ENCODE results near the gene PODXL.
A peak's percentile ranks its signal among the peaks of the same experiment; 100 is the strongest.
"Not testable (repeated sequence)": the region's sequence is repeated elsewhere in the genome, so short reads cannot be mapped to it uniquely, and the experiment has no call there.

Gene PODXL

GRCh38 chr7:131537571-131537978 lies 18.9 kb downstream of the PODXL start:
- DNase-seq (ENCODE audit: low spot score), result no peak

DNA sequence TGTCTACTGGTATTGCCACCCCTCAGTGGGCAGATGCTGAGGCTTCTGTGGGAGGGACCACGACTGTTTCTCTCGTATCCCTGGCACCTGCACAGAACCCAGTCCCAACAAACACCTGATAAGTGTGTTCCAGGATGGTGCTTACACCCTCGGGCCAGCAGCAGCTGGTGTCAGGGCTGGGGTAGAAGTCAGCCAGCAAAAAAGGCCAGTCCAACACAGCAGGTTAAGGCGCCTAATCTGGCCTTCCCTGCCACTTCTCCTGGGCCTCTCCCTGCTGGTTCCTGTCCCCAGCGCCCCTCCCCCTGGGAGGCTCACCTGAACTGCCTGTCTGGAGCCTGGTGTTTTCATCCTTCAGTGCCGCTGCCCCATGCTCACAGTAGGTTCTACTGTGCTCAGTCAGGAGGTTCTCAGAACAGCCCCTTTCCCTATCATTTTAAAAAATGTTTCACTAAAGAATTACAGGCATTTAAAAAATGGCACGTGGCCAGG lies 20.0 kb downstream of the PODXL start:
- DNase-seq (ENCODE audit: low spot score), result no peak

DNA sequence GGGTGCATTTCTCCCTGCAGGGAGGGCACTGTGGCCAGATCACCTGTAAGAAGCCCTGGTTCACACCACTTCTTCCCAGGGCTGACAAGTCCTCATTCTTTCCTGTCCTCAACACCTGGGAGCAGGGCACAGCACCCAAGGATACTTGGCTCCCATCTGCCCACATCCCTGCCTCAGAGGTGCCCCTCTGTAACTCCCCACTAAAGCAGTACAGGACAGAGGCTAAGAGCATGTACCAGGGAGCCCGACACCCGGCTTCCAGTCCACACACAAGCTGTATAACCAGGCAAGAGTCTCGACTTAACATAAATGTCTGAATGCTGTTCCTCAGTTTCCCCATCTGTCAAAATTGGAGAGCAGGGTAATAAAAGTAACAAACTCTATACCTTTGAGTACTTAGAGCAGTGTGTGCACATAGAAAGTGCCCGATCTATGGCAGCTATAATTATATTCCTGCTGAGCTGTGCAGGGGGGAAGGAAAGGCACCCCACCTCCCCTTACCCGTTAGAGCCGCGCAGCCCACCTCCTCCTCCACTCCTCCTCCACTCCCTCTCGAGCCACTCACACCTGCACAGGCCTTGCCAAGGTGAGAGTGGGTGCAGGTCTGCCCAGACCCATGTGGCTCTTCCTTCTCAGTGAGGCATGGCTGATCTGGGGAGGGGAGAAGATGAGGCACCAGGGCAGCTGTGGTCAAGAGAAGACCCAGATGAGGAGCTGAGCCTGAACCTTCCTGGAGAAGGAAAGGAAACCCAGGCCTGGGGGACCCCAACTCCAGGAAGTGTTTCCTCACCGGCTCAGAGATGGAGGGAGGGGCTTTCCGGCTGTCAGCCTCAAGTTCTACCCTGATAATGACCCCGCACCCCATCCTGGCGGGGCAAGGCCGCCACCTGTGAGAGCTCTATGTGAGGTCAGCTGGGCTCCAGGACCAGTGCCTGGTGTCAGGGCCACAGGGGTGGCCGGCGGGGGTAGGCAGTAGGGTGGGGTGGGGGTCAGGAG lies 22.6 kb downstream of the PODXL start:
- DNase-seq (ENCODE audit: low spot score), result no peak

DNA sequence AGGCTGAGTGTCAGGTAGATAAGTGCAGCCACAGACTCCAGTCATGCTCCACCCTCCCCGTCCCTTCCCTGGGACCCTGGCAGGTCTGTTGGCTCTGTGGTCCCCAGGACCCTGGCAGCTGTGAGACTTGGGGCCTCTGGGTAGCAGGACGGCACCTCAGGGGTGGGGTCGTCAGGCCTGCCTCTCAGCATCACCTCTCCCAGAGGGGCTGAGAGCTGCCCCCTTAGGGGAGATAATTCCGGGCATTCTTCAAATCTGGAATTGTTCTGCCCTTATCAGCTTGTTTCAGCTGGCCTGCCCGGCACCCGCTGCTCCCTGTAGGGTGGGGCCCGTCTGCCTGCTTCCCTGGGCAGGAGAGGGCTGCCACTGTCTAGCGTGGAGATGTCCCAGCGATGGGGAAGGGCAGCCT lies 23.3 kb downstream of the PODXL start:
- DNase-seq (ENCODE audit: low spot score), result no peak

DNA sequence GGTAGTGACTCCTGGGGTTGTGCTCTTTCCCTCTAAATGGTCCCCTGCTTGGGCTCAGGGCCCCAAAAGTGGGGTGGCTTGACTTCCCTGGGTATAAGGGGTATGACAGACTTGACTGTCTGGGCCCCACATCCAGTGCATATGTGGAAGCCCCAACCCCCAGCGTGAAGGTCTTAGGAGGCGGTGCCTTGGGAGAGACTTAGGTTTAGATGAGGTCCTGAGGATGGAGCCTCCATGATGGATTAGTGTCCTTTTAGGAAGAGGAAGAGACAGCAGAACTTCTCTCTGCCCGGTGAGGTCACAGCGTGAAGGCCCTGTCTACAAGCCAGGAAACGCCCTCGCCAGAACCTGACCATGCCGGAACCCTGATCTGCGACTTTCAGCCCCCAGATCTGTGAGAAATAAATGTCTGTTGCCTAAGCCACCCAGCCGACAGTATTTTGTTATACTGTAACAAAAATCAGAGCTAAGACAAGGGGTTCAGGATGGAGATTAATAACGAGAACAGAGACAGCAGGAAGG lies 23.8 kb downstream of the PODXL start:
- no peak for DNase-seq (ENCODE audit: low spot score)

DNA sequence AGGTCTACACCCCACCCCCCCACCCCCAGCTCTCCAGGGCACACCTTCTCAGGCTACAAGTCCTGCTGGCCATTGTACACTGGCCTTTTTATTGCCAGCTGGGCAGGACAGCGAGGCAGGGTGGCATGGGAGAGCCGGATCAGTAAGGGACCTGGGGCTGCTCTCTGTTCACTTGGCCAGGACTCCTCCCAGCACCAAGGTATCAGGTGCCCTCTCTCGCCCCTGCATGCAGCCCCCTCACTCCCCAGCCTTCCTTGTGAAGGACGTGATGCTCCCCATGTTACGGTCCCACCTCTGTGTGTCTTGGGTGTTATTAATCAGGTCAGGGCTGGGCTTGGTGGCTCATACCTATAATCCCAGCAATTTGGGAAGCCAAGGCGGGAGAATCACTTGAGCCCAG lies 26.3 kb downstream of the PODXL start:
- DNase-seq (ENCODE audit: low spot score), result no peak

- no peak for DNase-seq (ENCODE audit: low spot score)
Measured at GRCh38 chr7:131529617-131530016, 26.8 kb downstream of the PODXL start.

GRCh38 chr7:131529179-131529578 lies 27.2 kb downstream of the PODXL start:
- DNase-seq (ENCODE audit: low spot score), result no peak

- no peak for DNase-seq (ENCODE audit: low spot score)
Measured at GRCh38 chr7:131527456-131527855, 29.0 kb downstream of the PODXL start.

- no peak for DNase-seq (ENCODE audit: low spot score)
Measured at GRCh38 chr7:131525820-131526219, 30.6 kb downstream of the PODXL start.

DNA sequence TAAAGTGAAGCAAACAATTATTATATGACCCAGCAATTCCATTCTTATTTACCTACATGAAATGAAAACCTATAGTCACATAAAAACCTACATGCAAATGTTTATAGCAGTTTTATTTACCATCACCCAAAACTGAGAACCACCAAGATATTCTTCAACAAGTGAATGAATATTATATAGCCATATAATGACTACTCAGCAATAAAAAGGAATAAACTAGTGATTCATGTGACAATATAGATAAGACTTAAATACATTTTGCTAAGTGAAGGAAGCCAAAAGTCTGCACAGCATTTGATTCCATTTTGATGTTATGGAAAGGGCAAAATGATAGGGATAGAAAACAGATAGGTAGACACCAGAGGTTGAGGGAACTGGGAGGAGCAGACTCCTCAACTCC lies 31.7 kb downstream of the PODXL start:
- DNase-seq (ENCODE audit: low spot score), result no peak

- no peak for DNase-seq (ENCODE audit: low spot score)
Measured at GRCh38 chr7:131524115-131524514, 32.3 kb downstream of the PODXL start.

GRCh38 chr7:131522325-131522930 lies 34.0 kb downstream of the PODXL start:
- no peak for DNase-seq (ENCODE audit: low spot score)

DNA sequence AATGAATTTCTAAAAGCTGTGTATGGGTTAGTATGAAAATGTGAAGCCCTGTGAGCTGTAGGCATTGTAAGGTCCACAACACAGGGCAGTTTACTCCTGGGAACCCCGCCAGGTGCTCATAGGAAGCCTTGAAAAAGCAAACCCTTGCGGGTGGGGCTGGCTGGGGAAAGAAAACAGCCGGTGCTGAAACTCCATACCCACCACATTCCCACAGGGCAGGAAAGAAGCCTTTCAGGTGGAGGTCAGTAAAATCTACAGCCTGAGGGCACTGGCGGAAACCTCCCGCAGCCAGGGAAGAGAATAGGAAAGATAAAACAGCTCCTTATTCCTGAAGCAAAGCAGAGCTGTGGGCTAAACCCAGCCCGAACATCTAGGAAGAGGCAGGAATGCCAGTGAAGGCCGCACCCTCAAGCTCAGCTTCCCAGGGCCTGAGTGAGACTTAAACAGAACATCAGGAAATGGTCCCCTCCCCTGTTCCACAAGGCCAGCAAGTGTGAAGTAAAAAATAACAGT lies 34.7 kb downstream of the PODXL start:
- no peak for DNase-seq (ENCODE audit: low spot score)

- no peak for DNase-seq (ENCODE audit: low spot score)
Measured at GRCh38 chr7:131518626-131519025, 37.8 kb downstream of the PODXL start.

- no peak for DNase-seq (ENCODE audit: low spot score)
Measured at GRCh38 chr7:131517218-131517923, 39.1 kb downstream of the PODXL start.

DNA sequence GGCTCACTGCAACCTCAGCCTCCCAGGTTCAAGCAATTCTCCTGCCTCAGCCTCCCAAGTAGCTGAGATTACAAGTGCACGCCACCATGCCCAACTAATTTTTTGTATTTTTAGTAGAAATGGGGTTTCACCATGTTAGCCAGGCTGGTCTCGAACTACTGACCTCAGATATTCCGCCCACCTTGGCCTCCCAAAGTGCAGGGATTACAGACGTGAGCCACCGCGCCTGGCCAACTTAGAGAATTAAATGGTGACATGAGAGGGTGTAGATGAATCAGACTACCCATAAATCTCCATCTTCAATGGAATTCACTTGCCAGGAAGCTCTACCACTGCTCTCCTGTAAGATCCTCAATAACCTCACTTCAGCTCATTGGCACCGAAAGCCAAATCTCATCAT lies 41.0 kb downstream of the PODXL start:
- DNase-seq (ENCODE audit: low spot score), result not testable (repeated sequence)

- DNase-seq (ENCODE audit: low spot score), result peak; percentile 74
Measured at GRCh38 chr7:131513245-131514061, 43.0 kb downstream of the PODXL start.

DNA sequence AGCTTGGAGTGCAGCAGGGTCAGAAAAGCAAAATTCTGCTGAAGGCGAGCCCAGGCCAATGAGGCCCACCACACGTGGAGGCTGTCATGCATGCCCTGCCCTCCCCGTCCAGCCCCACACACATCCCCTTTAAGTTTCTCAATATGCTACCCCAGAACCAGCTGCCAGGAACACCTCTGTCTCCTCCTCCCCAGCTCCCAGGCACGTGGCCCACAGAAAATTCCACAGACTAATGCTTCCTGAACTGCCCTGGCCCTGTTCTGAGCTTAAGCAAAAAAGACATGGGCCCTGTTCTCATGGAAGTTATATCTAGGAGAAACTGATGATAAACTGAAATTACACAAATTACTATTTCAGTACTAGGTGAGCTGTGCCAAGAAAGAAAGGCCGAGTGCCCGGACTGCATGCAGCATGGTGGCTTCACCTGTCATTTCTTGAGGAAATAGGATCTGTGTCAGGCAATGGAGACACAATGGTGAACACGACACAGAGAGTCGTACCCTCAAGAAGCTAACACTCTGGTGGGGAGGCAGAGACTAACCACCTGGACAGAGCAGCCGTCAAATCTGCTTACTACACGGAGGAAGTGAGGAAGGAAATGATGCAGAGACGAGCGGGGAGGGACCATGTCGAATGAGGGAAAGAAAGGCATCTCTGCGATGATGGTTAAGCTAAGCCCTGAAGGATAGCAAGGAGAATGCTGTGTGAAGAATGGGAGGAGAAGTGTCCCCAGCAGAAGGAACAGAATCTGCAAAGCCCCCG lies 44.5 kb downstream of the PODXL start:
- no peak for DNase-seq (ENCODE audit: low spot score)

DNA sequence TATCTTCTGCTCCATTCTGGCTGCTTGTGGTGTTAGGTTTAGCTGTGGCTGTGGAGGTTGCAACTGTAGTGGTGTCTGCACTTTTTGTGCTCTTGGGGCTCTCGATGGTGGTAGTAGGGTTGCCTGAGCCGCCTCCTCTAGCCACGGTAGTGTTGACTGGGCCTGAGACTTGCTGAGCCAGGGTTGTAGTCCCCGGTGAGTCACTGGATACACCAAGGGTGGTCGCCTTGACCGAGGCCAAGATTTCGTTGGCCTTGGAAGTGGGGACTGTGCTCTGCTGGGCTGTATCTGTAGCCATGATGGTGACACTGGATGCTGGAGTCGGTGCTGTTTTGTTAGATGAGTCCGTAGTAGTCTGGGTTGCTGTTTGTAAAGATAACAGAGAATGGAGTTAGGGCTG lies 45.4 kb downstream of the PODXL start:
- no peak for DNase-seq (ENCODE audit: low spot score)
